IPS-18a (cell line): ENCODE data around the gene PNPLA1.

Source experiments
- H3K27ac ChIP-seq: one replicate; pipeline ENCODE4 v1.5.1; 2013; ENCODE audit warnings: low read length
- H3K27me3 ChIP-seq: one replicate; pipeline ENCODE4 v1.6.1; 2013; ENCODE audit warnings: mild to moderate bottlenecking, low read length; ENCODE audit not compliant: control insufficient read depth, insufficient read depth
- H3K36me3 ChIP-seq: one replicate; pipeline ENCODE4 v1.6.1; 2013; ENCODE audit warnings: low read depth, low read length; ENCODE audit not compliant: control insufficient read depth
- H3K4me1 ChIP-seq: one replicate; pipeline ENCODE4 v1.6.1; 2013; ENCODE audit warnings: low read depth, low read length; ENCODE audit not compliant: control insufficient read depth
- H3K4me3 ChIP-seq: one replicate; pipeline ENCODE4 v1.5.1; 2013; ENCODE audit warnings: low read length
- H3K9ac ChIP-seq: one replicate; pipeline ENCODE4 v1.6.1; 2013; ENCODE audit warnings: mild to moderate bottlenecking, low read length, moderate library complexity
- H3K9me3 ChIP-seq: one replicate; pipeline ENCODE4 v1.6.1; 2013; ENCODE audit warnings: low read depth, low read length; ENCODE audit not compliant: control insufficient read depth

The PNPLA1 gene

DNA sequence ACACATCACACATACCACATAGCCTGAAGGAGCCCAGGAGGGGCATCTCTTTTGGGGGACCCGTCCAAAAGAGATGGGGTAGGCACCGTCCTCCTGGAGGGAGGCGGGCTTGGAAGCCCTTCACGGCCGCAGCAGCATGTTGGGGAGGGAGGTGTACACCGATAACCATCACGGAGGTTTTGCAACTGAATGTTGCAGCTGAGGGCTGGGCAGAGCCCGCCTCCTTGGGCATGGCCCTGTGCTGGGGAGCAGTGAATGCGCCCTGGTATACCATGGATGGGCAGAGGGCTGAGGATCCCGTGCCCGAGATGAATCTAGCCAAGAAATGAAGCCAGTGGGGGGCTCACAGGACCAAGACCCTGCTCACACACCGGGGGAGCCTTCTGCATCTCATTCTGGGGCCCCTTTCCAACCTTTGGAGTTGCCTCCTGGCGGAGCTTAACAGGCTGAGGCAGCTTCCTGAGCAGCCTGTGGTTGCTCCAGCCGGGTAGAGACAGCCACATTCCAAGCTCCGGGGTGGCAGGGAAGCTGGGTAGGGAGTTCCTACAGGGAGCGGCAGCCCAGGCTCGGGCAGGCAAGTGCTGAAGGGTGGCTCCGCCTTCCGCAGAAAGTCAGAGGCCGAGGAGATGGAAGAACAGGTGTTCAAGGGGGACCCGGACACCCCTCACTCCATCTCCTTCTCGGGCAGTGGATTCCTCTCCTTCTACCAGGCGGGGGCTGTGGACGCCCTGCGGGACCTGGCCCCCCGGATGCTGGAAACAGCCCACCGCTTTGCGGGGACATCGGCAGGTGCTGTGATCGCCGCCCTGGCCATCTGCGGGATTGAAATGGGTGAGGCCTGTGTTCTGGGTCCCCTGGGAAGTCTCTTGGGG is at the start of gene PNPLA1:
TSS of gene PNPLA1 (plus strand) at position 227 of the 872 bp plus-strand sequence. CDS start at position 627, 400 bp downstream.
- Histone ChIP-seq H3K4me1 (no peaks in the 10 kb centered on the region), H3K4me3 (no peak within 1 kb of the TSS), H3K36me3 (no peaks in the 10 kb centered on the region), H3K9ac (no peak within 1 kb of the TSS), H3K27me3 (no peaks in the 10 kb centered on the region), H3K27ac (no peak within 1 kb of the TSS), H3K9me3 (no peaks in the 10 kb centered on the region)

GRCh38 chr6:36220226-36220625 is 49.6 kb upstream of the PNPLA1 start:
- H3K27me3 ChIP-seq, result no peaks in the 10 kb centered on the region
- H3K9me3 ChIP-seq, result no peaks in the 10 kb centered on the region
- H3K4me3 ChIP-seq, result no peak overlapping the region
- H3K36me3 ChIP-seq, result peaks cover 89% of the 10 kb centered on the region
- no peak overlapping the region for H3K27ac ChIP-seq
- H3K4me1 ChIP-seq, result no peaks in the 10 kb centered on the region
- H3K9ac ChIP-seq, result no peak overlapping the region

- Histone ChIP-seq H3K4me3 (no peak overlapping the region), H3K4me1 (no peaks in the 10 kb centered on the region), H3K27me3 (no peaks in the 10 kb centered on the region), H3K27ac (no peak overlapping the region), H3K9ac (no peak overlapping the region), H3K36me3 (peaks cover 89% of the 10 kb centered on the region), H3K9me3 (no peaks in the 10 kb centered on the region)
These were observed 48.2 kb upstream of the PNPLA1 start for GRCh38 chr6:36221674-36222073.

- Histone ChIP-seq H3K9me3 (no peaks in the 10 kb centered on the region), H3K27me3 (no peaks in the 10 kb centered on the region), H3K36me3 (peaks cover 89% of the 10 kb centered on the region), H3K27ac (no peak overlapping the region), H3K9ac (no peak overlapping the region), H3K4me1 (no peaks in the 10 kb centered on the region), H3K4me3 (no peak overlapping the region)
These were observed 46.9 kb upstream of the PNPLA1 start for GRCh38 chr6:36222924-36223323.

DNA sequence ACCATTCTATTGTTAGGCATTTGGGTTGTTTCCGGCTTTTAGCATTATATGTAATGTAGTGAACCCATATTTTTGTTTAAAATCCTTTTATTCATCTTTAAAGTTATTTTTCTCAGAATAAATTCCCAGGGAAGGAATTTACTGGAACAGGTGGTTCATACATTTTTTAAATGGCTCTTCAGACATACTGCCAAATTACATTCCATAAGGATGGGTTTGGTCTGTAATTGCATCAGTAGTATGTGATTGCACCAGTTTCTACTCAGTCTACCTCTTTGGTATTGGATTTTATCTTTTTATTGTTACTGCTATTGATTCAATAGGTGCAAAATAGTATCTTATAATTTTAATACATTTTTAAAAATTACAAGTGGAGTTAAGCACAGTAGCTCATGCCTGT is 46.2 kb upstream of the PNPLA1 start:
- Histone ChIP-seq H3K4me3 (no peak overlapping the region), H3K9ac (no peak overlapping the region), H3K4me1 (no peaks in the 10 kb centered on the region), H3K27ac (no peak overlapping the region), H3K36me3 (peaks cover 89% of the 10 kb centered on the region), H3K9me3 (no peaks in the 10 kb centered on the region), H3K27me3 (no peaks in the 10 kb centered on the region)

- Histone ChIP-seq H3K4me3 (no peak overlapping the region), H3K4me1 (no peaks in the 10 kb centered on the region), H3K9ac (no peak overlapping the region), H3K9me3 (no peaks in the 10 kb centered on the region), H3K27ac (no peak overlapping the region), H3K36me3 (peaks cover 88% of the 10 kb centered on the region), H3K27me3 (no peaks in the 10 kb centered on the region)
These were observed 44.9 kb upstream of the PNPLA1 start for GRCh38 chr6:36224918-36225461.

DNA sequence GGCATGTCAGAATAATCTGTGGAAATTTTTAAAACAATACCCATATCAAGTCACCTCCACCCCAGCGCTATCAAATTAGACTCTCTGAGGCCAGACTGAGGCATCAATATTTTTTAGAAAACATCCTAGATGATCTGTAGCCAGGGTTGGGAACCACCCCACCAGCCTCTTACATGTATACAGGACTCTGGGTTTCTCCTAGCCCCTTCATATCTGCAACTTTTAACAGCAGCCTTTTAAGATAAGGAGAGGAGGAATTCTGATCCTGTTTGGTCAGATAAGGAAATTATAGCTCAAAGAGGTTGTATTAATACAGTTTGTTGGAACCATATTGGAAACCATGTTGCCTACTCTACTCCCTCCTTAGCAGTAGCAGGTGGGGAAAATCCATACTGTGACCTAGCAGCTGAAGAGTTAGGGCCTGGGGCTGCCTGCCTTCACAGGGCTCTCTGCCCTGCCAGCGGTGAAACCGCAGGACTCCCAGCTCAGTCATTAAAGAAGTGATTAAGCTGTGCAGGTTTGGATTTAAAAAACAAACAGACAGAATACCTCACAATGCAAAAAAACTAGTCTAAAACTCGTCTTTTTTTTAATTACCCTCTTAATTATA is 43.3 kb upstream of the PNPLA1 start:
- Histone ChIP-seq H3K4me3 (no peak overlapping the region), H3K4me1 (no peaks in the 10 kb centered on the region), H3K27ac (no peak overlapping the region), H3K9ac (no peak overlapping the region), H3K9me3 (no peaks in the 10 kb centered on the region), H3K36me3 (peaks cover 90% of the 10 kb centered on the region), H3K27me3 (no peaks in the 10 kb centered on the region)

DNA sequence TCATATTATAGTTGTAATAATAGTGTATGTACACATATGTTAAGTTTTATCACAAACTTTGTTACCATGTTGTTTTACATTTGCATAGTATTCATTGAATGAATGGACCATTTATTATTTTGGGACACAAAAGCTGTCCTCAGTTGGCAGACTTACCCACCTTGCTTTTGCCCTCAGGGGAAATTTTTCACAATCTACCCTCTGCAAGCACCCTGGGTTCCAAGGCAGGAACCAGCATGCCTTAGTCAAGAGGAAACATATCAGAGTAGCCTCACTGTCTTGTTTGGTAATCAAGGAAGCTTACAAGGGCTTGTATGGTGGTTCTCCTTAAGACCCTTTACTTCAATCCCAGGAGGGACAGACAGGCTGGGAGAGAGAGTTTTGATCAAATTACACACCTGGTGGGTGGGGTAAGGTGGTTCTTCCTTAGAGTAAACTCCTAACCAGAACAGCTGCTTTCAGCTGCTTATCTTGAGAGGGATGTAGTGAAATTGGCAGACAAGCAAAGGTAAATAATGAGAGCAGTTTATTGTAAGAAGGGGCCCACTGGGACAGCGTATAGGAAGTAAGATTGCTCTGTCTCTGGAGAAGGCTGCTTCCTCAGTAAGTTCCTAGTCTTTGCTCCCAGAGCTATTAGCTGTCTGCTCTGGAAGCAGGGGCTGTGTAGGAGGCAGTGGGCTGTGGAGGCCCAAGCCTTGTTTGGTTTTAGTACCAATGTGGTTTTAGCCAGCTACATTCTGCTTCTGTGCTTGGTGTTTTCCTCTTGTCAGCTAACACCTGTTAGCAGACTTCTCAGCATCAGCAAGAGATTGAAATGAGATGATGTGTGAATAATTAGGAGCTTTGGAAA is 42.3 kb upstream of the PNPLA1 start:
- Histone ChIP-seq H3K36me3 (peaks cover 83% of the 10 kb centered on the region), H3K9me3 (no peaks in the 10 kb centered on the region), H3K9ac (no peak overlapping the region), H3K4me3 (no peak overlapping the region), H3K4me1 (no peaks in the 10 kb centered on the region), H3K27ac (no peak overlapping the region), H3K27me3 (no peaks in the 10 kb centered on the region)

DNA sequence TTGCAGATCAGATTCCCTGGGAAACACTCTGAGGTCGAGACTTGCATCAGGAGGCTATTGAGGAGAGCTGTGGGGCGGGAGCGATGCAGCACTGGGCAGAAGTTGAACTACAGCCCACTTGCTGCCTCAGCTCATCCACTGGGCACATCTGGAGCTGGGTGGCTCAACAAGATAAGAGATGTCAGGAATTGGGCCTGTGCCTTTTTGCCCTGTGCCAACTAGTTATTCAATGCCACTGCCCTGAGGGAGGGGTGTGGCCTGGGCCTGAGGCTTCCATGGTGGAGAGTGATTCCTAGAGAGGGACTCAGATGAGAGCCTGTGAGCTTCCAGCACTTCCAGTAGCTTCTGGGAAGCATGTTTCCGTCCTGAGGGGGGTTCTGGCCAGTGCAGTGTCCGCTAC is 40.6 kb upstream of the PNPLA1 start:
- no peaks in the 10 kb centered on the region for H3K9me3 ChIP-seq
- no peaks in the 10 kb centered on the region for H3K4me1 ChIP-seq
- H3K36me3 ChIP-seq, result peaks cover 72% of the 10 kb centered on the region
- no peak overlapping the region for H3K9ac ChIP-seq
- no peak overlapping the region for H3K27ac ChIP-seq
- H3K27me3 ChIP-seq, result no peaks in the 10 kb centered on the region
- H3K4me3 ChIP-seq, result no peak overlapping the region

DNA sequence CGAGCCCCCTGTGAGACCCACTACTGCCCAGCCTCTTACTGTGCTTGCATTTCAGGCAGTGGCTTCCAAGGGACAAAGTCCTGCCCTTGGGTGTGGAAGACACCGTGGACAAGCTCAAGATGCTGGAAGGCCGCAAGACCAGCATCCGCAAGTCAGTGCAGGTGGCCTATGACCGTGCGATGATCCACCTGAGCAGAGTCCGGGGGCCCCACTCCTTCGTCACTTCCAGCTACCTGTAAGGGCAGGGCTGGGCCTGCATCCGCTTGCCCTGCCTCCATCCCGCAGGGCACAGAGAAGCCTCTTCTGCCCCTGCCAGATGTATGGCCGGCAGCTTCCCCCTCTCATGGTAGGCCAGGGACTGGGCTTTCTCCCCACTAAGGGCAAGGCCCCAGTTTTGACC is 39.5 kb upstream of the PNPLA1 start:
- Histone ChIP-seq H3K9ac (no peak overlapping the region), H3K4me3 (no peak overlapping the region), H3K9me3 (no peaks in the 10 kb centered on the region), H3K27me3 (no peaks in the 10 kb centered on the region), H3K36me3 (peaks cover 61% of the 10 kb centered on the region), H3K27ac (no peak overlapping the region), H3K4me1 (no peaks in the 10 kb centered on the region)

DNA sequence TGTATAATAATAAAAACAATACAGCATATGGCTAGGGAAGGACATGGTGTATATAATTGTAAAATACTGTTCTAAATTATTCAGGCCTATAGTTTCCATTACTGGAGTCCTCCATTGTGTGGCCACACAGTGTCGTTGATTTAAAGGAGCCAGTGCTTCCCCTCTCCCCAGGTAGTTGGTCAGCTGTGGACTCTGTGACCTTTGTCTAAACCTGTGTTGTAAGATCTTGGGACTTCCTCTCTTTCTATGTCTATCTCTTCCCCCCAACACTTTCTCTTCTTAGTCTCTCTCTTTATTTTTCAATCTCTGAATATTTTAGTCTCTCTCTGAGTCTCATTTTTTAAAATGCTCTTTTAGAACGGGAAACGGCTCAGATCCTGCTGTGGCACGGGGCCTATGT is 37.7 kb upstream of the PNPLA1 start:
- Histone ChIP-seq H3K36me3 (peaks cover 43% of the 10 kb centered on the region), H3K9me3 (no peaks in the 10 kb centered on the region), H3K4me1 (no peaks in the 10 kb centered on the region), H3K4me3 (no peak overlapping the region), H3K27me3 (no peaks in the 10 kb centered on the region), H3K9ac (no peak overlapping the region), H3K27ac (no peak overlapping the region)
